ENCODE results near the gene MAN2B2.

Gene MAN2B2

DNA sequence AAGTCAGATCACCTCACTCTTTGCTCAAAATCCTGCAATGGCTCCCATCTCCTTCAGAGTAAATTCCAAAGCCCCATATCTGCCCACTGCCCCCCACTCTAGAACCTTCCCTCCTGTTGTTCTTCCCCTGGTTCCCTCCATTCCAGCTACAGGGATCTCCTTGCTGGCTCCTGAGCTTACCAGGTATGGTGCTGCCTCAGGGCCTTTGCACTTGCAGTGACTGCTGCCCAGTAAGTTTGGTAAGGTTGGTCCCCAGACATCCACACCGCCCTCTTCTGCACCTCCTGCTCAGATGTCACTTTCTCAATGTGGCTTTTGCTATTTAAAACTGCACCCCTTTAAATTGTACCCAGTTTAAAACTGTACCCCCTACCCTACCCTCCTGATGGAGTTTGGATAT is 7.8 kb upstream of the MAN2B2 start:
- no peak overlapping the region for H3K4me3 ChIP-seq (ENCODE audit: low read depth, low read length)
- ChIA-PET CTCF (interaction anchor here (11.5 kb wide), 1 partner anchor 19 kb away, joined by 112 read pairs; no protein-coding TSS in a partner anchor), POLR2A (no interaction called here)
- TF ChIP-seq, protein P1, sequence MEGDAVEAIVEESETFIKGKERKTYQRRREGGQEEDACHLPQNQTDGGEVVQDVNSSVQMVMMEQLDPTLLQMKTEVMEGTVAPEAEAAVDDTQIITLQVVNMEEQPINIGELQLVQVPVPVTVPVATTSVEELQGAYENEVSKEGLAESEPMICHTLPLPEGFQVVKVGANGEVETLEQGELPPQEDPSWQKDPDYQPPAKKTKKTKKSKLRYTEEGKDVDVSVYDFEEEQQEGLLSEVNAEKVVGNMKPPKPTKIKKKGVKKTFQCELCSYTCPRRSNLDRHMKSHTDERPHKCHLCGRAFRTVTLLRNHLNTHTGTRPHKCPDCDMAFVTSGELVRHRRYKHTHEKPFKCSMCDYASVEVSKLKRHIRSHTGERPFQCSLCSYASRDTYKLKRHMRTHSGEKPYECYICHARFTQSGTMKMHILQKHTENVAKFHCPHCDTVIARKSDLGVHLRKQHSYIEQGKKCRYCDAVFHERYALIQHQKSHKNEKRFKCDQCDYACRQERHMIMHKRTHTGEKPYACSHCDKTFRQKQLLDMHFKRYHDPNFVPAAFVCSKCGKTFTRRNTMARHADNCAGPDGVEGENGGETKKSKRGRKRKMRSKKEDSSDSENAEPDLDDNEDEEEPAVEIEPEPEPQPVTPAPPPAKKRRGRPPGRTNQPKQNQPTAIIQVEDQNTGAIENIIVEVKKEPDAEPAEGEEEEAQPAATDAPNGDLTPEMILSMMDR (IDR thresholded peaks at IDR 0.05; ENCODE audit: insufficient read depth, low read length, missing control alignments) = no peak
- DNase-seq (ENCODE audit: low read depth, low spot score) = no peak

DNA sequence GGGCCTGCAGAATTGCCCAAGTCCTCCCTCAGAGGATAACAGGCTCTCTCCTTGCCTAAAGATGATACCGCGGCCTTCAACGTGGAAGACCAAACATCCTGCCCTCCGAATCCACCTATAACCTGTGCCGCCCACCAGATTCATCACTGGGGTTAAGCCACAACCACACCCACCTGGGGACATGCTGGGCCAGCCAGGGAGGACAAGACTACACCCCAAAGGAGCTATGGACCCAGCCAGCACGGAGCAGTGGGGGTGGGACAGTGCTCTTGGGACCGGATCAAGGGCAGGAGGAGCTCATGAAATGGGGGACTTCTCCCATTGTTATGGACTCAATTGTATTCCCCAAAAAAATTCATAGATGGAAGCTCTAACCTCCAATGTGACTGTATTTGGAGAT is 6.8 kb upstream of the MAN2B2 start:
- POLR2A ChIA-PET = no interaction called here
- no peak for DNase-seq (ENCODE audit: low read depth, low spot score)
- TF ChIP-seq, protein P1 (IDR thresholded peaks at IDR 0.05; ENCODE audit: insufficient read depth, low read length, missing control alignments) = no peak
- CTCF ChIA-PET = no interaction called here
- no peak overlapping the region for H3K4me3 ChIP-seq (ENCODE audit: low read depth, low read length)

DNA sequence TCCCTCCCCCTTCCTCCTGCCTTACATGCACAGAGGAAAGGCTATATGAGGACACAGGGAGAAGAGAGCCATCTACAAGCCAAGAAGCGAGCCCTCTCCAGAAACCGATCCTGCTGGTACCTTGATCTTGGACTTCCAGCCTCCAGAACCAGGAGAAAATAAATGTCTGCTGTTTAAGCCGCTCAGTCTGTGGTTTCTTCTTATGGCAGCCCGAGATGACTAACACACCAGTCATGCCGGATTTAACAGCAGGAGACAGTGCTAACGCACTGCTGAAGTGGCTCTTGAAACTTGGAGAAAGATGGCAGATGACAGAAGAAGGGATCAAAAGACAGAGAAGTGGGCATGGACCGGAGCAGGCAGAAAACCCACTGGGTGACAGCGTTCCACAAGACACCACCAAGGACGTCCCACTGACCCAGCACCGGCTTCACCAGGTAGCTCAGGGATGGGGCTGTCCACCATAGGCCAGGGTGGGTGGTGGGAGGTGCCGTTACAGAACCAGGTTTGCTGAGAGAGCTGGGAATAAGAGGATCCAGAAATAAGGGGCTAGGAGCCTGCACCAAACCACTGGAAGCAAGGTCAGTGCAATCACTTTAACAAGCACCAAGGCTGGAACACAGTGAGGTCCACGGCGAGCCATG is 6.2 kb upstream of the MAN2B2 start:
- DNase-seq (ENCODE audit: low read depth, low spot score) = peak; percentile 21
- no peak overlapping the region for H3K4me3 ChIP-seq (ENCODE audit: low read depth, low read length)
- CTCF ChIA-PET = no interaction called here
- POLR2A ChIA-PET = no interaction called here
- TF ChIP-seq, protein P1 (IDR thresholded peaks at IDR 0.05; ENCODE audit: insufficient read depth, low read length, missing control alignments) = no peak

DNA sequence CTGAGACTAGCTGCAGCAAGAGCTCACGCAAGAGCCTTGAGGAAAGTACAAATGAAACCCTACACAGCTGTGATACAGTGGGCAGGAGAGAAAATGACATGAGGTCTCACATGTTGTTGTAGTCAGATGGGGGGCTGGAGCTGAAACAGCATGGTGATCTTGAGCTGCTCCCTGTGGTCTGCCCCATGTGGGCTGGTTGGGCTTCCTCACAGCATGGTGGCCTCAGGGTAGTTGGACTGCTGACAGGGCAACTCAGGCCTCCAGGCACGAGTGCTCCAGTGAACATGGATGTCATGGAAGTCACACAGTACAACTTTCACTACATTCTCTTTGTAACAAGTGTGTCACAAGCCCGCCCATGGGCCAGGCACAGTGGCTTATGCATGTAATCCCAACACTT is 3.4 kb upstream of the MAN2B2 start:
- TF ChIP-seq, protein P1 (IDR thresholded peaks at IDR 0.05; ENCODE audit: insufficient read depth, low read length, missing control alignments) = no peak
- CTCF ChIA-PET = no interaction called here

DNA sequence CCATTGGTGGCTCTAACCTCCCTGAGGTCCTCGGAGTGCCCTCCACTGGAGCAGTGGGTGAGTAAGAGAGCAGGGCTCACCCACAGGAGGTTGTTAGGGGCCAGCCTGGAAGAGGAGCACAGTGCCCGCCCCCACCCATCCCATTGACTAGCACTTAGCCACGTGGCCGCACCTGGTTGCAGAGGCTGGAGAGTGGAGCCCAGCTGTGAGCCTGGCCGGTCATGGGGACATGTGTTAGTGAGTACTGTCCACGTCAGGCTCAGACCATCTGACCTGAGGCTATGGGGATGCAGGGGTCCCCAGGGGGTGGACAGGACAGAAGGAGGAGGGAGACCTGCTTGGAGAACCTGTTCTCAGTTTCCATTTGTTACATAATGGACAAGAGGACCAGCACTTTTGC is 1.4 kb upstream of the MAN2B2 start:
- ChIA-PET POLR2A (no interaction called here), CTCF (interaction anchor here (0.9 to 1.6 kb wide), 3 partner anchors 13 to 241 kb away, joined by 3 to 5 read pairs (median 3); no protein-coding TSS in a partner anchor)
- no peak for DNase-seq (ENCODE audit: low read depth, low spot score)
- no peak overlapping the region for H3K4me3 ChIP-seq (ENCODE audit: low read depth, low read length)
- TF ChIP-seq, protein P1 (IDR thresholded peaks at IDR 0.05; ENCODE audit: insufficient read depth, low read length, missing control alignments) = no peak

More for the DNA sequence above, 3.4 kb upstream of the MAN2B2 start:
- no peak for DNase-seq (ENCODE audit: low read depth, low spot score)
- POLR2A ChIA-PET = no interaction called here
- no peak overlapping the region for H3K4me3 ChIP-seq (ENCODE audit: low read depth, low read length)

DNA sequence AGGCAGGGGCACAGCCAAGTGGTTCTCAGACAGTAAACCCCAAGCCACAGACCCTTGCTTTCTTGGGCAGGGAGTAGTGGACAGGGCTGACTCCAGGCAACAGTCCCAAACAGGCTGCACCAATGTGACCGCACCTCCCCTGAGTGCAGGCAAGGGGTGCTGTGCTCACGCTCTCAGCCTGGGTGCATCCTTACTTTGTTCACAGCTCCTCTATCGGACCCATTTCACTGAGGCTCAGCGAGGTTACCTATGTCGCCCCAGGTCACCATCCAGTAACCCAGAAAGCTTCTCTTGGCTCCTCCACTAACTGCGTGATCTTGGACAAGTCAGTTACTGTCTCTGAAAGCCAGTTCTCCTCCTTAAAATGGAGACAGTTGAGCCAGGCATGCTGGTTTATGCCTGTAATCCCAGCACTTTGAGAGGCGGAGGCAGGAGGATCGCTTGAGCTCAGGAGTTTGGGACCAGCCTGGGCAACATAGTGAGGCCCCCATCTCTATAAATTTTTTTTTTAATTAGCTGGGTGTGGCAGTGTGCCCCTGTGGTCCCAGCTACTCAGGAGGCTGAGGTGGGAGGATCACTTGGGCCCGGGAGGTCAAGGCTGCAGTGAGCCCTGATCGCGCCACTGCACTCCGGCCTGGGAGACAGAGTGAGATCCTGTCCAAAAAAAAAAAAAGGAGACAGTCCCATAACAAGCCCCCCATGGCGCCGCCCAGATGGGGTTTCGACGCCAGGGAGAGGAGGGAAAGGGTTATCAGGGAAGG is 823 bp upstream of the MAN2B2 start:
- TF ChIP-seq, protein P1 (IDR thresholded peaks at IDR 0.05; ENCODE audit: insufficient read depth, low read length, missing control alignments) = no peak
- DNase-seq (ENCODE audit: low read depth, low spot score) = no peak
- H3K4me3 ChIP-seq (ENCODE audit: low read depth, low read length) = peak overlapping the region; percentile 96
- ChIA-PET CTCF (interaction anchor here (1.2 to 1.6 kb wide), 2 partner anchors 28 to 242 kb away, joined by 3 to 5 read pairs; no protein-coding TSS in a partner anchor), POLR2A (interaction anchor here (0.9 to 1.0 kb wide), 2 partner anchors 13 to 34 kb away, joined by 3 to 4 read pairs; no protein-coding TSS in a partner anchor)

Measured in AG04449 (cell line).